ENCODE data around the gene TEAD3.

The TEAD3 gene

GRCh38 chr6:35475573-35475972 lies 21.3 kb downstream of the TEAD3 start:
- DNase-seq (ENCODE audit: low read depth), result no peak

DNA sequence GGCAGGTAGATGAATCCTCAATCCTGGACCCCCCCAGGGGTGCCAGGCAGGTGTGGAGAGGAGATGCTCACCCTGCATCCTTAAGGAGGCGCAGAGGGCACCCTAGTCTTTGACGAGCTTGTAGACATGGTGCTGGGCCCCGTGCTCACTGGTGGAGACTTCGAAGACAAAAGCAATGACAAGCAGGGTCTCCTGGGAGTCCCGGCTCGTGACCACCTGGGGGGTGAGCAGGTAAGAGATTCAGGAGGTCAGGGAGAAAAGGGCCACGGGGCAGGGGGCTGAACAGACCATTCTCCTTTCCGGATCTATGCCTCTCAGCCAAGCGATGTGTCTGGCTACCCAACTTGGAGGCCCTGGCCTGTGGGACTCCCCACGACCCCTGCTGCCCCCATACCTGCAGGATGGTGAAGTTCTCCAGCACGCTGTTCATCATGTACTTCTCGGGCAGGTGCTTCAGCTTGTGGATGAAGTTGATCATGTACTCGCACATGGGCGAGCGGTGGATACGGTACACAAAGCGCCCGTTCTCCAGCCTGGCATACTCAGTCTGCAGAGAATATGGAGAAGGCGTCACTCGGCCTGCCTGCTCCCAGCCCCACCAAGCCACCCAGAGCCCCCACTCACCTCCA lies 21.8 kb downstream of the TEAD3 start:
- no peak for DNase-seq (ENCODE audit: low read depth)

DNA sequence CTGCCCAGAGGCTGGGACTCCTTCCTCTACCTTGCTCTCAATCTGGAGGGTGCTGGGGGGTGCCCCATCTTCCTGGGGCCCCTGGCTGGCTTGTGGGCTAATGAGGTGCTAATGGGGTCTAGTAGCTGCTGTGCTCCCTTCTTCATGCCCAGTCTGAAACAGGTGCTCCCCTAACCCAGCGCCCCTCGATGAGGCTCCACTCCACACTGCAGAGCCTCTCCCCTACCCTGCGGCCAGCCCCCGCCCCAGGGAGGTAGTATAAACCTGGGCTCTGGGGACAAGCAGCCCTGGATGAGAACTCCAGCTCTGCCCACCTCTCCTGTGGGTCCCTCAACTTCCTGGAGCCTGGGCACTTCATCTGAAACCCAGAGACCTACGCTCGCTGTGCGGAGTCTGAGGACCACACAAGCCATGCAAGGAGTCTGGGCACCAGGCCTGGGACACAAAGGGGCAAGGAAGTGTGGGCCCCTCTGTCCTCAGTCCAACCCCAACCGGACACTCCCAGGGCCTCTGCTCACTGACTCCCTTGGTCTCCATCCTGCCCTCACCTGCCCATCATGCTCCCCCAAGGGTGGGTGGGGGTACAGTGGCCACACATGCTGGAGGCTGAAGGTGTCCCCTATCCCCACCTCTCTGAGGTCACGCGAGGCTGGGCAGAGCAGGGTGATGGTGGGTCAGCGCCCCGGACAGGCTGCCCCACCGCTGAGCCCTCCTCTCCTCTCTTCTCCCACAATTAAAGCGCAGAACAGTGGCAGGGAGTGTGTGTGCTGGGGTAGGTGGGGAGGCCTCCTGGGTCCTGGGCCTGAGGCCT lies 22.5 kb downstream of the TEAD3 start:
- no peak for DNase-seq (ENCODE audit: low read depth)

- DNase-seq (ENCODE audit: low read depth), result no peak
Observed at GRCh38 chr6:35473850-35474130, 23.1 kb downstream of the TEAD3 start.

DNA sequence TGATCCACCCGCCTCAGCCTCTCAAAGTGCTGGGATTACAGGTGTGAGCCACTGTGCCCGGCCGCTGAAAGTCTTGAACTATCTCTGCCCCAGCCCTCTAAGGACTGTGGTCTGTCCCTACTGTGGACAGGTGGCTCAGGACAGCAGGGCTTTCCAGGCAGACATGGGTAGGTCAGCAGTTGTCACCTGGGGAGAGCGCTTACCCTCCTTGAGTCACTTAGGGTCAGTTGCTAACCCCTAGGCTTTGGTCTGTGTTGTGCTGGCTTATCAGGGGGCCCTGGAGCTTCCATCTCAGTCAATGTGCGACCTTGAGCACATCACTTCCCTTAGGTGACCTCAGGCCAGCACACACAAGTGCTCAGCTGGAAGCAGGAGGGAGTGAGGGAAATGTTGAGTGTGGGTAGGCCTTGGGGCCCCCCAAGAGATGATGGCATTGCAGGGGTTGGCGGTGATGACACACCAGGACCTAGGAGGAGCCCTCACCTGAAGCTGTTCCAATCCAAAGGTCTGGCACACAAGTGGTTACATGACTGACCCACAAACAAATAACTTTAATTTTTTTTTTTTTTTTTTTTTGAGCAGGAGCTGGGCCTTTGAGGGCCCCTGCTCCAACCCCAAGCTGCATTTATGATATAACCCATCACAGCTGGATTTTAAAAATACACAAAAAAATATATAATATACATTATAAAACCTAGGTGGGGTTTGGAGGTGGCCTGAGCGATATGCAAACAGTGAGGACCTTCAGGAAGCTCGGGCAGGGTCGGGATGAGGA lies 23.6 kb downstream of the TEAD3 start:
- DNase-seq (ENCODE audit: low read depth), result no peak

- DNase-seq (ENCODE audit: low read depth), result no peak
Observed at GRCh38 chr6:35471836-35472345, 25.0 kb downstream of the TEAD3 start.

- DNase-seq (ENCODE audit: low read depth), result no peak
Observed at GRCh38 chr6:35470663-35471120, 26.2 kb downstream of the TEAD3 start.

DNA sequence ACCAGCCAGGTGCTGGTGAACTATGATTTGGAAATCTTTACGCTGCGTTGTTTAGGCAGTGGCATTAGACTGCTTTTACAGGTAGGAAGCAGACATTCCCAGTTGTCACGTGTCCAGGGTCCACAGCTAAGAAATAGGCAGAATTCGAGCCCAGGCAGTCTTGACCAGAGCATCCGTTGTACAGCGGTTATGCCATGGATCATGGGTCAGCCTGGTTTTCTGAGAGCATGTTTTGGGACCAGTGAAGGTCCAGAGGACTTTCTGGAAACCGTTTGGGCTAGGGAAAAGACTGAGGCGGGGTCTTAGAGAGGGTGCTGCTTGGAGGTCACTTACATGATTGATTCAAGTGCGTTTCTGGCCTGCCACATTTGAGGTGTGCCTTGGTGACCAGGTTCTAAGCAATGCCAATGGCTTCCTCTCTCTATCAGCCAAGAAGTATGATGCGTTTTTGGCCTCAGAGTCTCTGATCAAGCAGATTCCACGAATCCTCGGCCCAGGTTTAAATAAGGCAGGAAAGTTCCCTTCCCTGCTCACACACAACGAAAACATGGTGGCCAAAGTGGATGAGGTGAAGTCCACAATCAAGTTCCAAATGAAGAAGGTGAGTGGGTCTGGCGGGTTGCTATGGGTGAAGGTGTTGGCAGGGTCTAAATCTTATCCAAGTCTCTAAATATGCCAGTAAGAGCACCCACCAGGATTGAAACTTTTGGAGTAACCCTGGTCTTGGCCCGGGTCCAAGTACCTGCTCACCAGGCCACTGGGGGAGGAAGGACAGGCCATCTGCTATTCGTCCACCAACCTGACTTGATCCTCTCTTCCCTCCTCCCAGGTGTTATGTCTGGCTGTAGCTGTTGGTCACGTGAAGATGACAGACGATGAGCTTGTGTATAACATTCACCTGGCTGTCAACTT lies 26.9 kb downstream of the TEAD3 start:
- DNase-seq (ENCODE audit: low read depth), result no peak

GRCh38 chr6:35468980-35469750 lies 27.7 kb downstream of the TEAD3 start:
- no peak for DNase-seq (ENCODE audit: low read depth)

- DNase-seq (ENCODE audit: low read depth), result peak; percentile 95
Observed at GRCh38 chr6:35468181-35468979, 28.5 kb downstream of the TEAD3 start, which contains the start of gene RPL10A. Gene RPL10A (plus strand): TSS chr6:35468401. CDS start chr6:35468435, 34 bp downstream.

GRCh38 chr6:35465646-35466045 lies 31.2 kb downstream of the TEAD3 start:
- DNase-seq (ENCODE audit: low read depth), result no peak

DNA sequence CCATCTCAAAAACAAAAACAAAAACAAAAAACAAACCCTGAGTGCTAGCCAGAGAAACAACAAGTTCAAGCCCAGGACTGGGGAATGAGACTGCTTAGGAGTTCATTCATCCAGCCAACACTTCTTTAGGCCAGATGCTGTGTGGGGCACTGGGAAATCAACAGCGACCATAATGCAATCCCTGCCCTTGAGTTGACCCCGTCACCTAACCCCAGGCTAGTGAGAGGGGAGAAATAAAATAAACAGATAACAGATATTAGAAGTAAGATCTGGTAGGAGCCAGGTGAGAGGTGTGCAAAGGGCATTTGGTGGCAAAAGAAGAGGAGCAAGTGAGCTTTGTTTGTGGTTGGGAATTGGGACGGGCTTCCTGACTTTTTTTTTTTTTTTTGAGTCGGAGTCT lies 33.6 kb downstream of the TEAD3 start:
- no peak for DNase-seq (ENCODE audit: low read depth)

GRCh38 chr6:35461270-35461669 lies 35.6 kb downstream of the TEAD3 start:
- DNase-seq (ENCODE audit: low read depth), result no peak

DNA sequence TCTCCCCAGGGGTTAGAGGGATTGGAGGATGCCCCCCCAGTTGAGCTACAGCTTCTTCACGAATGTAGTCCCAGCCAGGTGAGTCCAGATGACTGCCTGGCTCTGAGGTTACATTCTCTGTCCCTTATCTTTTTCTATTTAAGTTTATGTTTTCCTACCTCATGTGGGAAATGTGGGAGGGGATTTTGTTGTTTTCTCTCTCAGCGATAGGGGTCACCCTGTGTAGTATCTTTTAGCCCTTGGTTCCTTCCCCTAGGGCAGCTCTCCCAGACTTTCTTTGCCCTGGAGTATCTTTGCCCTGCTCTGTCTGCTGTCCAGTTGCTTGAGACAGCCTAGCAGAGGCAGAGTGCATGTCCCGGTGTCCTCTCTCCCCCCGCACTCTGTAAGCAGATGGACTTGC lies 39.0 kb downstream of the TEAD3 start:
- no peak for DNase-seq (ENCODE audit: low read depth)

DNA sequence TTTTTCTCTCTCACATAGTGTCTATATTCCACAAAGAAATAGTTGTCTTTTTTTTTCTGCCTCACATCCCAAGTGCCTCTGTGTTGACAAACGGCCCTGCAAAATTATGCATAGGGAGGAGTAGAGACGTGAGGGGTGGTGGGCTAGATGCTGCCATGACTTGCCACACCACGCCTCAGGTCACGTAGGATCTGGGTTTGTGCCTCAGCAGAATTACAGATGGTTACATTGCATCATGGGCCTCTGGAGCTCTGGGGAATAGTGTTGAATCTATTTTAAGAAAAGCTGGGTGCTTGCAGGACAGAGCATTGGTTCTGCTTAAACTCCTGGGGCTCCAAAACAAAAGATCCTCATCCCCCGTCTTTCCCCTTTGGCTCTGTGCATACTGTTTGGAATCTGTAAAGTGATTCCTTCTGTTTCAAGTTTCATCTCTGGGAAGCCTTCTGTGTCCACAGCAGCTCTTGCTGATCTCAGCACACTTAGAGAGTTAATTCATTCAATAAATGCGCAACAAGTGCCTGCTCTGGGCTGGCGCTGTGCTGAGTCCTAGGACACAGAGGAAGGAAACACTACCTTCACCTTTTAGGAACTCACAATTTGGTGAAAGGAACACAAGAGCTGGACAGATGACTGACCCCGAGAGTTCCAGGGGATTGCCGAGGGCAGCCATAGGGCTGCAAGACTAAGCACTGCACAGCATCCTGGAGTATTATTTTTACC lies 42.3 kb downstream of the TEAD3 start:
- DNase-seq (ENCODE audit: low read depth), result no peak

- no peak for DNase-seq (ENCODE audit: low read depth)
Observed at GRCh38 chr6:35453236-35453635, 43.6 kb downstream of the TEAD3 start.

- DNase-seq (ENCODE audit: low read depth), result peak; percentile 73
Observed at GRCh38 chr6:35452183-35453090, 44.4 kb downstream of the TEAD3 start, which contains the start of gene FANCE. Gene FANCE (plus strand): TSS chr6:35452338. CDS start chr6:35452546, 208 bp downstream.
